Small intestine (tissue), 7 donors: ENCODE results near the gene ZDHHC14. TPM values are rescaled to one million over a fixed set of nuclear protein-coding genes. Genes with fewer than 3 reads are reported as not detected.

ENCODE experiments used
- DNase-seq, 2 donors: peaks; one replicate each; pipeline versions ENCODE4 v3.0.0 to v3.0.0-alpha.2; 2013
- FAIRE-seq: peaks from 2 replicates; lab custom pipeline; 2012; peaks lifted over from hg19 to GRCh38; lab: Jason Lieb, UNC
- H3K27ac ChIP-seq, 3 donors: one replicate each; pipeline ENCODE4 v1.5.1; 2013; ENCODE audit warnings: low read length in 2 of 3, mild to moderate bottlenecking in 2 of 3, control low read depth in 1 of 3, inconsistent platforms in 1 of 3, low read depth in 1 of 3, moderate library complexity in 1 of 3
- H3K27me3 ChIP-seq, 3 donors: one replicate each; pipeline ENCODE4 v1.6.1; 2013; ENCODE audit warnings: low read length in 3 of 3, inconsistent platforms in 1 of 3; ENCODE audit not compliant: control insufficient read depth in 3 of 3, insufficient read depth in 3 of 3
- H3K36me3 ChIP-seq, 3 donors: one replicate each; pipeline ENCODE4 v1.6.1; 2013; ENCODE audit warnings: low read length in 3 of 3, inconsistent platforms in 1 of 3, low read depth in 1 of 3, mild to moderate bottlenecking in 1 of 3, moderate library complexity in 1 of 3; ENCODE audit not compliant: control insufficient read depth in 3 of 3, insufficient read depth in 2 of 3
- H3K4me1 ChIP-seq, 3 donors: one replicate each; pipeline ENCODE4 v1.6.1; 2013; ENCODE audit warnings: low read length in 2 of 3, inconsistent platforms in 1 of 3, low read depth in 1 of 3, mild to moderate bottlenecking in 1 of 3, moderate library complexity in 1 of 3; ENCODE audit not compliant: control insufficient read depth in 3 of 3, insufficient read depth in 2 of 3
- H3K4me3 ChIP-seq, 3 donors: one replicate each; pipeline ENCODE4 v1.5.1; 2013; ENCODE audit warnings: low read length in 3 of 3, control low read depth in 1 of 3, inconsistent platforms in 1 of 3, low read depth in 1 of 3, mild to moderate bottlenecking in 1 of 3, moderate library complexity in 1 of 3
- H3K9me3 ChIP-seq, 2 donors: one replicate each; pipeline ENCODE4 v1.6.1; 2013; ENCODE audit warnings: low read depth in 1 of 2, low read length in 1 of 2; ENCODE audit not compliant: control insufficient read depth in 2 of 2, insufficient read depth in 1 of 2
- WGBS, 3 donors: extraction: QIAGEN DNeasy Blood & Tissue Kit; methylation state at CpG; one replicate each; pipeline ENCODE4 v1.1.7; 2013; 5-methylcytosine and 5-hydroxymethylcytosine counted together
- polyA plus RNA-seq, 4 donors: library from polyadenylated mRNA; stranded (reverse) in 3 of 4; unstranded in 1 of 4; fragments of 200-250 nt in 3 of 4; fragments of 120-200 nt in 1 of 4; gene quantifications; one replicate each; pipeline versions ENCODE4 v1.2.1 to v1.2.3, GENCODE V29; 2013
- donor health status: healthy with polysubstance abuse.
- donor health status: control.
- donor health status: control.
- donor health status: Bipolar disorder and iron deficiency.
- donor health status: healthy.

The ZDHHC14 gene
- polyA plus RNA-seq, 4 donors: 3.4 to 27.7 (median 10.3) TPM

DNA sequence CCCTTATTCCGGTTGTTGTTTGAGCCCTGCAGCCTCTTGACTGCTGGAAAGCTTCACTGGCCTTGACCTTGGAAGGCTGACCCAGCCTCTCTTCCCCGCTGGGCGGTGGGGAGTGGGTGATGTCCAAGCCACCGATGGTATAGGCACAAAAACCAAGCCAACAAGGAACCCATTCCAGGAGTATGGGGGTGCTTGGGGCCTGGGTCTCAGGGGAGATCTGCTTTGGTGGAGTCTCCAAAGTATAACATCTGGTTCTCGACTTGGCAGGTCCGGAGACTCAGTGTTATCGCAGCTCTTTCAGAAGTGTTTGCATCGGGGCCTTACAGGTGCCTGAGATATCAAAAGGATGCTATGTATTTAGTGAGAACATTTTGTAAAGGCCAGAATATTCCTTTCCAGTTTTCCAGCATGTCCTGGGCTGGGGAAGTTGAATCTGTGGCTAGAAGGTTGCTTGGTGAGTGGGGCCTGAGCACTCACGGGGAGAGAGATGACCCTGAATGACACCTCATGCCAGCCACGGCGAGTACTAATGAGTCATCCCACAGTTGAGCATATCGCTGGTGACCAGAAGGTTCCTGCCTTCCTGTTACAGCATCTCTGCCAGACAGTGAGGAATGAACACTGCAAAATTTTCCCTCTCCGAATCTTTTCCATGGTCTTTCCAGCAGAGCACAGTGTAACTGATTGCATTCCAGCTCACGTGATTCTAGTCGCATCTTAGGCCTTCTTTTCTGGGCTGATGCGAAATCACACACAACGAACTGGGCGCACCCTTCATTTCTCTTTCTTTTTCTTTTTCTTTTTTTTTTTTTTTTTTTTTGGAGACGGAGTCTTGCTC is 133.9 kb downstream of the ZDHHC14 start:
- Histone ChIP-seq H3K4me1 (no peaks in the 10 kb centered on the region), H3K27ac (no peak overlapping the region), H3K4me3 (no peak overlapping the region), H3K27me3 (no peaks in the 10 kb centered on the region), H3K9me3 (no peaks in the 10 kb centered on the region), H3K36me3 (peaks cover 0 to 19% (median 0%) of the 10 kb centered on the region in 3 donors)
- WGBS, 3 donors: 85 to 94% (median 87%) methylated on average over 19 of the region's 19 CpGs
- FAIRE-seq: no peak
- DNase-seq: no peak

DNA sequence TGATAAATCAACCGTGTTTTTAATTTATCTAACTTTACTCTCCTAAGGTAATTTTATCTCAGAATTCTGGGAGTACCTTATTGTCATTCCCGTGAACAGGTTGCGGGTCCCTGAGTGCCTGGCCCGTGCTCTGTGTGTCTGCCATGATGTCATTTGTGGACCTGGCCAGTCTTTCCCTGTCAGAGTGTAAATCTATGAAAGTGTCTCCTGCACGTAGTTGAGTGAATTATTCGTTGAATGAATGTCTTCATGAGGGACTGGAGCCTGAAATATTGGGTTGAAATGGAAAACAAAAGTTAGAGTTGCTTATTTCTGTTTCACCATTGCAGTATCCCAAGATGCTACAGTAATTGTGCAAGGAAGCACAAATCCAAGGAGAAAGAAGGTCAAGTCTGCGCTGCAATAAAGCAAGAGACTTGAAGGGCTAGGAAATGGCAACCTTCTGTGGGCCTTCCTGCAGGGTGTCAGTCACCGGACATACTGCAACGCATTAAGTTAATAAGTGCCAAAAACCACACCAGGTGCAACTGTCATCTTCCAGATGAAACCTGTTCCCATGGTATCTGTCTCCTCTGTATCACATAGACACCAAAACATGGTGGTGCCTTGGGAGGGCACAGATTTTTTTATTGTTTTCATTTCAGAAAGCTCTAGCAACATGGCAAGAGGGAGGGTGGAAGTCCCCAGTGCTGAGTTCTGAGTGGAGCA is 135.5 kb downstream of the ZDHHC14 start:
- no peak overlapping the region for H3K4me3 ChIP-seq
- peaks cover 0 to 17% (median 0%) of the 10 kb centered on the region in 3 donors for H3K36me3 ChIP-seq
- no peaks in the 10 kb centered on the region for H3K4me1 ChIP-seq
- no peak overlapping the region for H3K27ac ChIP-seq
- FAIRE-seq: no peak
- WGBS, 3 donors: 85 to 92% (median 91%) methylated on average over 9 of the region's 9 CpGs
- DNase-seq: no peak
- H3K9me3 ChIP-seq: no peaks in the 10 kb centered on the region
- H3K27me3 ChIP-seq: no peaks in the 10 kb centered on the region

DNA sequence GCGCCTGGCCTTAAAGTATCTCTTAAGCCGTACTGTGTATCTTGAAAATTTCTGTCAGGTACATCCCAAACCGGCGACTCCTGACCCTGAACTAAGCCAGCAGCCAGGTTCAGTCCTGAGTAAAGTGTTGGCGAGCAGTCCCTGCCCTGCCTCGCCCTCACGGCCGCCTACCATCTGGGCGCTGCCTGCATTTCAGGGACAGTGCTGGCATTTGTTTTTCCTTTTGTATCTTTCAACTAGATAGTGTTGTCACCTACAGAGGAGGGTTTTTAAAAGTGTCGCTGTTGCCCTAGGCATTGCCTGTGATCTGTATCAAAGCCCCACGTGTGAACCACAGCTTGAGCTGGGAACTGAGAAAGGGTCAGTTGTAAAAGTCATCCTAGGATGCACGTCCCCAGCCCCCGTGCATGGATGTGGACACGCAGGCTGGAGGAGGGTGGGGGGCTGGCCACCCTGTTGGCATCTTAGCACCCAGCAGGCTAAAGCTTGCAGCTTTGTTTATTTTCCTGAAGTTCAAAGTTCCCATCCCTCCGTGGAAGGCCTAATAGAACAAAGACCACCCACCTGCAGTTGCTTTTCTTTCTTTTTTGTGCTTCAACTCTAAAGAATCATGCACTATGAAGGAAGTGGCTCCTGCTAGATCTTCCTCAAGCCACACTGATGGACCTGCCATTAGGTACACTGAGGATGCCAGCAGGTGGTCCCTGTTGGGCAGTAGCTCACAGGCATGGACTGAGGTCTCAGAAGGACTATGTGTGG is 136.8 kb downstream of the ZDHHC14 start:
- 65 to 77% (median 70%) methylated on average over 15 of the region's 15 CpGs for WGBS, 3 donors
- no peaks in the 10 kb centered on the region for H3K27me3 ChIP-seq

DNA sequence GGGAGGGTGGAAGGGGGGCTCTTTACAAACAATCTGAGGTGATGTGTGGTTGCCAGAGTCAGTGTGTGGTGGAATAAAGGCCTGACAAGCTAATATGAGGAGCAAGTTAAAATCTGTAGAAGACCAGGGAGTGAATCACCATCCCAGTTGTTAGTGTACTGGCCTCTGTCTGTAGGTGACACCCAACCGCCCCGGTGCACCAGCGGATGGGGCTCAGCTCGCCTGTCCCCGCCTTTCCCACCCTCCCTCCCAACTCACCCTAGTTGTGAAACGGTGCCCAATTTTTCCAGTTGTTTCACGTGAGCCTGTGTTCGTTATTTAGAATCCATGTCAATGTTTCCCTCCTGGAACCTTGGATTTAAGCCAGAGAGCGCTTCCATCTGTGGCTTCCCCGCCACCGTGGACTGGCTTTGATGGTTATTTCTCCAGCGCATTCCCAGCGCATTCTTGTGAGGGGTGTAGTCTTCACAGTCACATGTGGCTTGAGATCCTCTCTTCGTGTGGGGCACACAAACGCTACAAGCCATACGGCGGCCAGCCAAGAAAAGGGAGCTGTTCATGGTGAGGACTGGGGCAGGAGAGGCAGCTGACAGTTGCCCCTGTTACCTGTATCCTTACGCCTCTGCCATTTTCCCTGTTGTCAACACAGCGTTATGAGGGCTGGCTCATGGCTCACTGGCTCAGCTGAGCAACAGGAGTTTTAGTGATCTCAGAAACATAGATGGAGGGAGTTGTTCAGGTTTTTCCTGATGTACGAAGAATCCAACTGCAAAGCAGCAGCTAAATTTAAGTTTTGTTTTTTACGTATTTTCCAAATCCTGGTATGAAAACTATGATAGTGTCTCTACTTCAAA is 137.6 kb downstream of the ZDHHC14 start:
- Histone ChIP-seq H3K27me3 (no peaks in the 10 kb centered on the region), H3K4me3 (no peak overlapping the region), H3K27ac (no peak overlapping the region), H3K36me3 (peaks cover 0 to 17% (median 0%) of the 10 kb centered on the region in 3 donors), H3K9me3 (no peaks in the 10 kb centered on the region), H3K4me1 (no peaks in the 10 kb centered on the region)
- DNase-seq (no peak), FAIRE-seq (no peak)
- 78 to 93% (median 92%) methylated on average over 21 of the region's 21 CpGs for WGBS, 3 donors

More for the DNA sequence above, 136.8 kb downstream of the ZDHHC14 start:
- FAIRE-seq (no peak), DNase-seq (no peak)
- Histone ChIP-seq H3K4me3 (no peak overlapping the region), H3K4me1 (no peaks in the 10 kb centered on the region), H3K27ac (no peak overlapping the region), H3K36me3 (peaks cover 0 to 17% (median 0%) of the 10 kb centered on the region in 3 donors), H3K9me3 (no peaks in the 10 kb centered on the region)

DNA sequence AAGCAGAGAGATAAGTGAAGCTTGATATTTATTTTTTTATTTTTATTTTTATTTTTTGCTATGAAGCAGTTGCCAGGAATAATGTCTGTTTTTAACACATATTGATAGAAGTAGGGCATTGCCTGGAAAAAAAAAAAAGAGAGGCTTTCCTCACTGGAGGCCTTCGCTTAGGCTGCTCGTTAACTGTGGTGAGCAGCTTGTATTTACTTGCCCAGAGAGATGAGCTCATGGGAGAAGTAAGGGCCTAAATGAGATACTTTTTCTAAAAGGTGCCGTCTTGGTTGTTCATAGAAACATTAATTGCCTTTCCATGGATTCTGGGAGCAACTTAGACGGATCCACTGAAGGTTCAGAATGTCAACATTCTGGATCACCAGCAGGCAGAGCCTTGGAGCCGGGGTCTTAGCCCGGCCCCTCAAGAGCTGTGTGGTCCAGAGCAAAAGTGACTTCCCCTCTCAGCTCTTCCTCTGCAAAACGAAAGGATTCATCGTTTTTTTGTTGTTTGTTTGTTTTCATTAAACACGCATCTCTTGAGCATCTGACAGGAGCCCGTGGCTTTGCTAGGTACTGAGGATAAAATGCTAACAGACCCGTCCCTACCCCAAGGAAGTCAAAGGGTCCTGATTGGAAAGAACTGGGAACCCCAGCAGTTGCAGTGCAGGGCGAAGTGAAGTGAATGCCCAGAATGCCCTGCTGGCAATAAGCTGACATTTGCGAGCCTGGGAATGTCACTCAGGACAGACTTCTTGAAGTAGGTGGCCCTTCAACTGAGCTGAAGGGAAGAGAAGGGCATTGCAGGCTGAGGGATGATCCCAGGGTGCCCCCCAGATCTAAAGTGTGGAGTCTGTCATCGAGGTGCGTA is 138.5 kb downstream of the ZDHHC14 start:
- Histone ChIP-seq H3K4me3 (no peak overlapping the region), H3K9me3 (no peaks in the 10 kb centered on the region), H3K27ac (no peak overlapping the region), H3K4me1 (no peaks in the 10 kb centered on the region), H3K36me3 (peaks cover 0 to 11% (median 0%) of the 10 kb centered on the region in 3 donors), H3K27me3 (no peaks in the 10 kb centered on the region)
- WGBS, 3 donors: 84 to 92% (median 89%) methylated on average over 15 of the region's 15 CpGs
- no peak for DNase-seq
- no peak for FAIRE-seq

DNA sequence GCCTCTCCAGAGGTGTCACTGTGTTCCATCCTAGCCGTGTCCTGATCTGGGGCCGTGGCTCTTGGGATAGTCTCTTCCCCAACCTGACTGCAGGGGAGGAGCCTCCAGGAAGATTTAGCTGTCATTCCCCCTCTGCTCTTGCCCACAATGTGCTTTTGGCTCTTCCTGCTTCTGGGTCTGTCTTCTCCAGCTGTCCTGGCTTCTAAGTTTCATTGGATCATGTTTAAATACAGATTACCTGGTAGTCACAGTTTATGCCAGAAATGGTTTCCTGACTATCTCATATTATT is 139.1 kb downstream of the ZDHHC14 start:
- H3K27me3 ChIP-seq: no peaks in the 10 kb centered on the region
- FAIRE-seq: no peak
- 85 to 92% (median 91%) methylated on average over 2 of the region's 2 CpGs for WGBS, 3 donors
- H3K9me3 ChIP-seq: peaks cover 0 to 3% of the 10 kb centered on the region in 2 donors
- H3K27ac ChIP-seq: no peak overlapping the region
- no peak overlapping the region for H3K4me3 ChIP-seq
- no peak for DNase-seq
- peaks cover 0 to 11% (median 2%) of the 10 kb centered on the region in 3 donors for H3K36me3 ChIP-seq
- no peaks in the 10 kb centered on the region for H3K4me1 ChIP-seq

DNA sequence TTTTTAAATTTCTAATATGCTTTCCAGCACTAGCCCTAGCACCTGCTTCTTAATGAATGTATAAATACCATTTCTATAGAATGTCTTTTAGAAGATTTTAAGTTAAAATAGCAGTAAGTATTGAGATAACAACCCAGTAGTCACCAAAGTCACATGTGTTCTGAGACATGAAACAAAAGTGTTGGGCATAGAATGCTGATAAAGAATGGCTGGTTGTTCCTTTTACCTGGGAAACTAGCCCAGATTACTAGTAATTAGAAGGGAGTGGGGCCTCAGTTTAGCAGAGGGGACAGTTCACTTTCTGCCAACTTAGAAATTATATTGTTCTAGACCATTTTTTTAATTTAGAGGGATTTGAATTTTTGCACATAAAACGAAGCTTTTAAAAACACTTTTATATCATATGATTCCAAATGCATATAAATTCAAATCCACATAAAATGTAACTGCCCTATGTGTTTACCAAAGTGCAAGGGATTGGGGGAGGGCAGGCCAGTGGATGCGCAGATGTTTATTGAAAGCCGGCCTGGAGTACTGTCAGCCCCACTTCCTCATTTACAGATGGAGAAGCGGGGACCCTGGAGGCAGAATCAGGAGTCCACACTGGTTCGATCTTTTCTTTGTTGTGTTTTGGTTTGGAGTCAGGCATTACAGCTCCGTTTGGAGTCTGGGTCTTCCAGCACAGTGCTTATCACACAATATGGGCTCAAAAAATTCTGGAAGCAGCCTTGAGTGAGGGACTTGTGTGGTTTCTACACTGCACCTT is 139.8 kb downstream of the ZDHHC14 start:
- FAIRE-seq: no peak
- Histone ChIP-seq H3K27ac (no peak overlapping the region), H3K4me3 (no peak overlapping the region), H3K4me1 (peaks cover 0 to 4% (median 3%) of the 10 kb centered on the region in 3 donors), H3K36me3 (peaks cover 0 to 11% (median 2%) of the 10 kb centered on the region in 3 donors), H3K27me3 (no peaks in the 10 kb centered on the region), H3K9me3 (peaks cover 0 to 3% of the 10 kb centered on the region in 2 donors)
- WGBS, 3 donors: 74 to 92% (median 90%) methylated on average over 6 of the region's 6 CpGs
- DNase-seq: no peak
